Measurements from ENCODE around the gene RPS24.

DNA sequence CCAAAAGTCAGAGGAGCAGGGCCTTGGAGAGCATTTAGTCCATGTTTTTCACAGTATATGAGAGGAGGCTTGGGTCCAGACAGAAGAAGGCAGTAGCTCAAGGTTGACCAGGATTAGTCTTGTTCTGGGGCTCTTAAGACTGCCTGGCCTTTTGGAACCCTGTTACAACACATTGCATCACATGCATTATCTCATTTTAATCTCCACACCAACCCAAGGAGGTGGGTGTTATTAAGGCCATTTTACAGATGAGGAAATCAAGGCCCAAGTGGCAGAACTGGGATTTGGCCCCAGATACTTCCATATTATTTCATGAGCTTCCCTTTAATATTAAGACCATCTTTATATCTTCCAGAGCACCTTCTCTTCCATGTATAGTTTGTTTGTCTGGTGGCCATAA is 38.8 kb downstream of the RPS24 start:
- TF ChIP-seq, protein P1, sequence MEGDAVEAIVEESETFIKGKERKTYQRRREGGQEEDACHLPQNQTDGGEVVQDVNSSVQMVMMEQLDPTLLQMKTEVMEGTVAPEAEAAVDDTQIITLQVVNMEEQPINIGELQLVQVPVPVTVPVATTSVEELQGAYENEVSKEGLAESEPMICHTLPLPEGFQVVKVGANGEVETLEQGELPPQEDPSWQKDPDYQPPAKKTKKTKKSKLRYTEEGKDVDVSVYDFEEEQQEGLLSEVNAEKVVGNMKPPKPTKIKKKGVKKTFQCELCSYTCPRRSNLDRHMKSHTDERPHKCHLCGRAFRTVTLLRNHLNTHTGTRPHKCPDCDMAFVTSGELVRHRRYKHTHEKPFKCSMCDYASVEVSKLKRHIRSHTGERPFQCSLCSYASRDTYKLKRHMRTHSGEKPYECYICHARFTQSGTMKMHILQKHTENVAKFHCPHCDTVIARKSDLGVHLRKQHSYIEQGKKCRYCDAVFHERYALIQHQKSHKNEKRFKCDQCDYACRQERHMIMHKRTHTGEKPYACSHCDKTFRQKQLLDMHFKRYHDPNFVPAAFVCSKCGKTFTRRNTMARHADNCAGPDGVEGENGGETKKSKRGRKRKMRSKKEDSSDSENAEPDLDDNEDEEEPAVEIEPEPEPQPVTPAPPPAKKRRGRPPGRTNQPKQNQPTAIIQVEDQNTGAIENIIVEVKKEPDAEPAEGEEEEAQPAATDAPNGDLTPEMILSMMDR (IDR thresholded peaks at IDR 0.05; ENCODE audit: low read depth, low read length, missing input control) = no peak
- TF ChIP-seq YY1 (IDR thresholded peaks at IDR 0.05) (no peak), HNF4A (conservative IDR thresholded peaks at IDR 0.05) (no peak), GABPA (IDR thresholded peaks at IDR 0.05 in 1 of 2, conservative IDR thresholded peaks at IDR 0.05 in 1 of 2) (no peak)
